T-helper 17 cell (primary cell): ENCODE results near the gene CYFIP1. TPM values are rescaled to one million over a fixed set of nuclear protein-coding genes. Genes with fewer than 3 reads are reported as not detected.
A peak's percentile ranks its signal among the peaks of the same experiment; 100 is the strongest.

Experiments used
- ATAC-seq: fragments of 150-1000 bp; cut with Tn5 transposase; 2 replicates; pipeline ENCODE4 v1.10.0; 2021; ENCODE audit warnings: mild to moderate bottlenecking, moderate library complexity
- DNase-seq, 3 donors: peaks; one replicate each; pipeline versions ENCODE4 v3.0.0 to v3.0.0-alpha.2; 2020 to 2021
- H3K9me3 ChIP-seq: one replicate; pipeline ENCODE4 v1.7.0; 2013; ENCODE audit warnings: low read length, mild to moderate bottlenecking; ENCODE audit not compliant: control insufficient read depth, poor library complexity, severe bottlenecking
- H3K27ac Mint-ChIP-seq: one replicate; pipeline ENCODE4 v1.8.0; 2022; ENCODE audit warnings: mild to moderate bottlenecking, moderate library complexity, mixed read lengths
- H3K27me3 Mint-ChIP-seq: one replicate; pipeline ENCODE4 v1.8.0; 2022; ENCODE audit warnings: mixed read lengths
- H3K36me3 Mint-ChIP-seq: one replicate; pipeline ENCODE4 v1.8.0; 2022; ENCODE audit warnings: low read depth, mixed read lengths
- H3K4me1 Mint-ChIP-seq: one replicate; pipeline ENCODE4 v1.8.0; 2022; ENCODE audit warnings: mild to moderate bottlenecking, mixed read lengths
- H3K4me3 Mint-ChIP-seq: one replicate; pipeline ENCODE4 v1.8.0; 2022; ENCODE audit warnings: mild to moderate bottlenecking, moderate library complexity, mixed read lengths
- total RNA-seq, 4 donors: library from RNA in 2 of 4; stranded (reverse) in 2 of 4; gene quantifications; one replicate each; pipeline ENCODE4 v1.2.3 and lab custom pipeline; 2022 to 2026

Gene CYFIP1
- total RNA-seq, 2 donors from 2014 or later: 14.8 to 17.7 TPM

GRCh38 chr15:22916606-22917350 lies 63.4 kb downstream of the CYFIP1 start:
- ATAC-seq: no peak
- H3K27me3 Mint-ChIP-seq: no peaks in the 10 kb centered on the region
- H3K27ac Mint-ChIP-seq: no peak overlapping the region
- H3K9me3 ChIP-seq: no peaks in the 10 kb centered on the region
- peaks cover 7% of the 10 kb centered on the region for H3K36me3 Mint-ChIP-seq
- no peak overlapping the region for H3K4me3 Mint-ChIP-seq
- DNase-seq: no peak
- no peaks in the 10 kb centered on the region for H3K4me1 Mint-ChIP-seq

- no peaks in the 10 kb centered on the region for H3K4me1 Mint-ChIP-seq
- H3K4me3 Mint-ChIP-seq: no peak overlapping the region
- ATAC-seq: no peak
- no peak for DNase-seq
- no peak overlapping the region for H3K27ac Mint-ChIP-seq
- H3K36me3 Mint-ChIP-seq: peaks cover 7% of the 10 kb centered on the region
- no peaks in the 10 kb centered on the region for H3K27me3 Mint-ChIP-seq
- no peaks in the 10 kb centered on the region for H3K9me3 ChIP-seq
These were observed 64.2 kb downstream of the CYFIP1 start for GRCh38 chr15:22915866-22916515.

- Mint-ChIP-seq H3K4me3 (no peak overlapping the region), H3K4me1 (no peaks in the 10 kb centered on the region), H3K27ac (peak overlapping the region; percentile 53), H3K36me3 (peaks cover 6% of the 10 kb centered on the region), H3K27me3 (no peaks in the 10 kb centered on the region)
- ATAC-seq: no peak
- H3K9me3 ChIP-seq: no peaks in the 10 kb centered on the region
- no peak for DNase-seq
These were observed 66.4 kb downstream of the CYFIP1 start for GRCh38 chr15:22913646-22914380.

GRCh38 chr15:22912256-22912655 lies 67.9 kb downstream of the CYFIP1 start:
- Mint-ChIP-seq H3K4me3 (no peak overlapping the region), H3K27ac (no peak overlapping the region), H3K36me3 (peaks cover 6% of the 10 kb centered on the region), H3K4me1 (no peaks in the 10 kb centered on the region), H3K27me3 (no peaks in the 10 kb centered on the region)
- no peaks in the 10 kb centered on the region for H3K9me3 ChIP-seq
- no peak for ATAC-seq
- no peak for DNase-seq

- Mint-ChIP-seq H3K27me3 (no peaks in the 10 kb centered on the region), H3K4me3 (no peak overlapping the region), H3K27ac (no peak overlapping the region), H3K36me3 (peaks cover 6% of the 10 kb centered on the region), H3K4me1 (no peaks in the 10 kb centered on the region)
- DNase-seq (no peak), ATAC-seq (no peak)
- no peaks in the 10 kb centered on the region for H3K9me3 ChIP-seq
These were observed 68.9 kb downstream of the CYFIP1 start for GRCh38 chr15:22911306-22911705.

- Mint-ChIP-seq H3K27ac (no peak overlapping the region), H3K4me1 (no peaks in the 10 kb centered on the region), H3K27me3 (no peaks in the 10 kb centered on the region), H3K4me3 (no peak overlapping the region), H3K36me3 (peaks cover 3% of the 10 kb centered on the region)
- no peaks in the 10 kb centered on the region for H3K9me3 ChIP-seq
- no peak for ATAC-seq
- DNase-seq: no peak
These were observed 71.3 kb downstream of the CYFIP1 start for GRCh38 chr15:22908830-22909229.

- no peaks in the 10 kb centered on the region for H3K9me3 ChIP-seq
- peaks cover 3% of the 10 kb centered on the region for H3K36me3 Mint-ChIP-seq
- no peaks in the 10 kb centered on the region for H3K4me1 Mint-ChIP-seq
- H3K4me3 Mint-ChIP-seq: no peak overlapping the region
- peak overlapping the region; percentile 24 for H3K27ac Mint-ChIP-seq
- DNase-seq (no peak), ATAC-seq (no peak)
- H3K27me3 Mint-ChIP-seq: no peaks in the 10 kb centered on the region
These were observed 72.8 kb downstream of the CYFIP1 start for GRCh38 chr15:22907161-22907950.

- H3K27me3 Mint-ChIP-seq: no peaks in the 10 kb centered on the region
- H3K4me1 Mint-ChIP-seq: no peaks in the 10 kb centered on the region
- no peak overlapping the region for H3K4me3 Mint-ChIP-seq
- H3K36me3 Mint-ChIP-seq: peaks cover 3% of the 10 kb centered on the region
- ATAC-seq (no peak), DNase-seq (no peak)
- no peaks in the 10 kb centered on the region for H3K9me3 ChIP-seq
- no peak overlapping the region for H3K27ac Mint-ChIP-seq
These were observed 75.4 kb downstream of the CYFIP1 start for GRCh38 chr15:22904736-22905135.

- Mint-ChIP-seq H3K27ac (no peak overlapping the region), H3K4me3 (no peak overlapping the region), H3K27me3 (no peaks in the 10 kb centered on the region), H3K4me1 (no peaks in the 10 kb centered on the region), H3K36me3 (peaks cover 3% of the 10 kb centered on the region)
- DNase-seq (no peak), ATAC-seq (no peak)
- no peaks in the 10 kb centered on the region for H3K9me3 ChIP-seq
These were observed 76.1 kb downstream of the CYFIP1 start for GRCh38 chr15:22903961-22904534.

- Mint-ChIP-seq H3K27me3 (no peaks in the 10 kb centered on the region), H3K4me3 (no peak overlapping the region), H3K4me1 (no peaks in the 10 kb centered on the region), H3K36me3 (peaks cover 3% of the 10 kb centered on the region), H3K27ac (no peak overlapping the region)
- ATAC-seq (no peak), DNase-seq (no peak)
- no peaks in the 10 kb centered on the region for H3K9me3 ChIP-seq
These were observed 76.7 kb downstream of the CYFIP1 start for GRCh38 chr15:22903427-22903826.

GRCh38 chr15:22902981-22903380 lies 77.2 kb downstream of the CYFIP1 start:
- Mint-ChIP-seq H3K4me3 (no peak overlapping the region), H3K36me3 (peaks cover 3% of the 10 kb centered on the region), H3K27me3 (no peaks in the 10 kb centered on the region), H3K4me1 (no peaks in the 10 kb centered on the region), H3K27ac (no peak overlapping the region)
- DNase-seq (no peak), ATAC-seq (no peak)
- H3K9me3 ChIP-seq: no peaks in the 10 kb centered on the region

- no peaks in the 10 kb centered on the region for H3K9me3 ChIP-seq
- no peak overlapping the region for H3K4me3 Mint-ChIP-seq
- H3K27me3 Mint-ChIP-seq: no peaks in the 10 kb centered on the region
- ATAC-seq (no peak), DNase-seq (no peak)
- H3K36me3 Mint-ChIP-seq: peaks cover 2% of the 10 kb centered on the region
- no peak overlapping the region for H3K27ac Mint-ChIP-seq
- H3K4me1 Mint-ChIP-seq: no peaks in the 10 kb centered on the region
These were observed 77.6 kb downstream of the CYFIP1 start for GRCh38 chr15:22902578-22902977.

GRCh38 chr15:22902046-22902445 lies 78.1 kb downstream of the CYFIP1 start:
- no peaks in the 10 kb centered on the region for H3K4me1 Mint-ChIP-seq

More at GRCh38 chr15:22902046-22902445, 78.1 kb downstream of the CYFIP1 start:
- H3K9me3 ChIP-seq: no peaks in the 10 kb centered on the region
- H3K36me3 Mint-ChIP-seq: peaks cover 2% of the 10 kb centered on the region
- no peak overlapping the region for H3K27ac Mint-ChIP-seq
- H3K27me3 Mint-ChIP-seq: no peaks in the 10 kb centered on the region
- DNase-seq (no peak), ATAC-seq (no peak)
- no peak overlapping the region for H3K4me3 Mint-ChIP-seq
